HG03432 (cell line): ENCODE data around the gene S100A2.

Experiments
- ATAC-seq: cut with Tn5 transposase; IDR thresholded peaks from one replicate; pipeline ENCODE4 v1.9.1; 2021; ENCODE audit warnings: mild to moderate bottlenecking, moderate library complexity; ENCODE audit not compliant: unreplicated experiment

Gene S100A2

DNA sequence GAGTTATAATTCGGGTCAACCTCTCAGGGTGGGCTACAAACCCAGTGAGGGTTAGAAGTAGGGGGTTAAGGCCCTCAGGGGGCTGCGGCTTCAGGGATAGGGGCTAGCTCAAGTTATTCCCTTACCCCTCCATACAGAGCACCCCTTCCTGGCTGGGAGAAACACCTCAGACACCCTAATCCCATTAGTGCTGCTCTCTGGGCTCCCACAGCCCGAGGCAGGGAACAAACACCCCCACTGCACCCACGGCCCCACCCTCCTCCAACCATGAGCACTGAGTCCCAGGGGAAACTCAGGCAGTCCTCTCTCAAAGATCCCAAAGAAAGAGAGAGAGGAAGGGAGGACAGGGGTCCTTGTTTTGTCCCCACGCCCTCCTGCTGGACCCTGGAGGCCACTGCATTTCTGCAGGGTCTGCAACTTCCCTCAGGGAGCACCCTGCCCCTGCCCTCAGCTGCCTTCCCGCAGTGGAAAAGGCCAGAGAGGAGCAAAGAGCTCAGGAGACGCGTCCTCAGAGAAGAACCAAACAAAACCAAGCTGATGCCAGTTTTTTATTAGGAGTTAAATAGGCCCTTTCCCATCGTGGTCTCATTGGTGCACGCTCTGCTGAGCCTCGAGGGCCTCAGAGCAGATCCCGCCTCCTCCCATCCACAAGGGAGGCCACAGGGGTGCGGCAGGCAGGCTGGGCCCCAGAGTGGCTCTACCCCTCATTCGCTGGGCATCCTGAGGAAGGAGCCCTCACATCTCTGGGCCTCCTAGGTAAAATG is 18.7 kb downstream of the S100A2 start:
- no peak for ATAC-seq

DNA sequence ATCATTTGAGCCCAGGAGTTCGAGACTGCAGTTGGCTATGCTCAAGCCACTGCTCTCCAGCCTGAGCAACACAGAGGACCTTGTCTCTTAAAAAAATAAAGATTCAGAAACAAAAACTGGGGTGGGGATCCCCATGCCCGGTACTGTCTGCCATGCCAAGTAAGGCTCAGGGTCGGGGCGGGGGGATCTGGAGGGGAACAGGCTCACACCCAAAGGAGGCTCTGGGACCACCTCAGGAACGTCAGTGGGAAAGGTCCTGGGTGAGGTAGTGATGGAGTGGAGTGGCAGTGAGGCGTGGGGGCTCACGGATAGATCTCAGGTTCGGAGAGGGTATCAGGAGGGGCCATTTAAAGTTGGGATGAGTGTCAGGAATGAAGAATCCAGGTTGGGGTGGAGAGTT is 19.3 kb downstream of the S100A2 start:
- no peak for ATAC-seq

DNA sequence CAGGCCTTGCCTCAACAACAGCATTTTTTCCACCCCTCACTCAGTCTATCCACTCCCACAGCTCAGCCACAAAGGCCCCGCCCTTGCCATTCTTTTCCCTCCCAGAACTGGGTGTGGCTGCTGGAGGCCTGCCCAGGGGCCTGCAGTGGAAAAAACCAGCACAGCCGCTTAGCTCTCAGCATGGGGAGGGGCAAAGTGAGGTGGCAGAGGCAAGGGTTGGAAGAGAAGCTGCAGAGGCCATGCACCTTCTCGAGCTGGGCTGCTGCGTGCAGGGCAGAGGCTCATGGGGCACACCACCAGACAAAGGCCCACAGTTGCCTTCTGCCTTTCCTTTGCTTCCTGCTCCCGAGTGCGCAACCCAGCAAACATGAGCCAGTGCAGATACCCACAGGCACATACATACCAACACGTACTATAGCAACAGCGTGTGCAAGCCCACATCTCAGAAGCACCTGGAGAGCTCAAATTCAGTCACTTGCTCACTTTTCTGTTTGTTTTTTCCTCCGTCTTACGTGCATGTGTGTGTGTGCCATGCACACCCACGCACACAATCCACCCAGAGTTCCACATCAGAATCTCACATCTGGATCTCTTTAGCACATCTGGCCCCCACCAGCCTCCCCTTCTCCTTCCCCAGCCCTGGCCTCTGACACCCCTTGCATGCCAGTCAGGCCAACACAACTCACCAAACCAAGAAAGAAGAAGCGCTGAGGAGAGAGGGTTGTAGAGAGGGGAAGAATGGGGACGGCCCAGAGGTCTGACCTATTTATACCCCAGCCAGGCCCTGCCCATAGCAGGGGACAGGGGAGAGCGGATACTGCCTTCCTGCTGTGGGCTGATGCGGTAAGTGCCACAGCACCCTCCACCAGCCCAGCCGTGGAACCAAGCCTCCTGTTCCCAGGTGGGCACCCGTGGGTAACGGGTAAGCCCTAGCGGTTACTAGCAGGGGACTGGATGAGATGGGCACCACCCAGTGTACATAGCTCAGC is 20.3 kb downstream of the S100A2 start, which contains the start of gene S100A4:
Gene S100A4, minus strand, starts transcription at position 740 of the 989 bp plus-strand sequence. CDS start 1,012 bp downstream, outside the sequence.
- ATAC-seq: peak; percentile 82

DNA sequence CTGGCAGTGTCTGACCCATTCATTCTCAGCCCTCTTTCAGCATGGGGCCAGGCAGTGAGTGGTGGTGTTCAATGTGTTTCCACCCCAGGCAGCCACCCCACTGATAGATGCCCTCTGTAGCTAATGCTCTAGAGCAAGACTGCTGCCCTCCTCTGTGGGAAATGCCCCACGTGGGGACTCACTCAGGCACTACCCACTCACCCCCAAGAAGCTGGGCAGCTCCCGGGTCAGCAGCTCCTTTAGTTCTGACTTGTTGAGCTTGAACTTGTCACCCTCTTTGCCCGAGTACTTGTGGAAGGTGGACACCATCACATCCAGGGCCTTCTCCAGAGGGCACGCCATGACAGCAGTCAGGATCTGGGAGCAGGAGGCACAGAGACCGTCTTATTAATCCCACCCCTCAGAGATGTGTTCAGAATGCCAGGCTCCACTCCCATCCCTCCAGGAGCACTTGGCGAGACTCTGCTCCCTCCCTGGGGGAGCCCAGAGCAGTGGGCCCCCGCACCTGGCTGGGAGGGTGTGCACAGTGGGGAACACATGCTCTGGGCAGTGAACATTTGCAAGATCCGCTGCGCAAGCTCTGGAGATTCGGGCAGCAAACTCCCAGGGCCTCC is 21.1 kb downstream of the S100A2 start:
- no peak for ATAC-seq

DNA sequence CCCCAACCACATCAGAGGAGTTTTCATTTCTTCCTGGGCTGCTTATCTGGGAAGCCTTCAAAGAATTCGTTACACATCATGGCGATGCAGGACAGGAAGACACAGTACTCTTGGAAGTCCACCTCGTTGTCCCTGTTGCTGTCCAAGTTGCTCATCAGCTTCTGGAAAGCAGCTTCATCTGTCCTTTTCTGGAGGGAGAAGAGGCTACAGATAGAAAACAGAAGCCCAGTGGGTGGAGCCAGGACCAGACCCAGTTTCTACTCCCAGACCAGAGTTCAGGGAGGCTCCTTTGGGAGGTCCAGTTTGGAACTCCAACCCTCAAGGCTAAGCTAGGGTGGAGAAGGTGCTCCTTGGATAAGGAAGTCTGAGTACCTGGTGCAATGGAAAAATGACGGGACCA is 21.9 kb downstream of the S100A2 start:
- ATAC-seq: no peak

DNA sequence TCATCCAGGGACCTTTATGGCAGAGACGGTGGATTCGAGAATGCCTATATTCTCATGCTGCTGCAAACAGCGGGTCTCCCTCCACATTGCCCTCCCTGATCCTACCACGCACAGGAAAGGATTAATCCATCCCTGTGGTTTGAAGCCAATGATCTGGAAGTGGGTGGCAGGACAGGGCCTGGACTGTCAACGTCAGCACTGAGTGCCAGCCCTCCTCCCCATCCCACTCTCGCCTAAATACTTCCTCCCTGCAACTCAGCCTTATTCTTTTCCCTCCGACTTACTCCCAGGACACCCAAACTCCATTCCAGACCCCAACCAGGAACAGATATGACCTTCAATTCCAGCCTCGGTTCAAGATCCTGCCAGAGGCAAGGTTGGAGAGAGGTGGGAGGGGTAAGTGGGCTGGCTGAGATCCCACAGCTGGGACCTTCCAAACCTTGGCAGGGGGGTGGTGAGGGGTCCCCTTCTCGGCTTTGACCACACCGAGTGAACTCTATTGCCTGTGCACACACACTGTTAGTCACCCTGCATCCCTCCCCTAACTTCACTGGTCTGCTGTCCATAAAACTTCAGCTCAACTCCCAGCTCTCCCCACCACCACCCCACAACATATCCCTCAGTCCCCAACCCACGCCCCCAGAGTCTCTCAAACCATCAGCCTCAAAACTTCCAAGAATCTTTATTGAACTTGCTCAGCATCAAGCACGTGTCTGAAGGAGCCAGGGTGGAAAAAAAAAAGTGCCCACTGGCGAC is 22.5 kb downstream of the S100A2 start:
- ATAC-seq: no peak

DNA sequence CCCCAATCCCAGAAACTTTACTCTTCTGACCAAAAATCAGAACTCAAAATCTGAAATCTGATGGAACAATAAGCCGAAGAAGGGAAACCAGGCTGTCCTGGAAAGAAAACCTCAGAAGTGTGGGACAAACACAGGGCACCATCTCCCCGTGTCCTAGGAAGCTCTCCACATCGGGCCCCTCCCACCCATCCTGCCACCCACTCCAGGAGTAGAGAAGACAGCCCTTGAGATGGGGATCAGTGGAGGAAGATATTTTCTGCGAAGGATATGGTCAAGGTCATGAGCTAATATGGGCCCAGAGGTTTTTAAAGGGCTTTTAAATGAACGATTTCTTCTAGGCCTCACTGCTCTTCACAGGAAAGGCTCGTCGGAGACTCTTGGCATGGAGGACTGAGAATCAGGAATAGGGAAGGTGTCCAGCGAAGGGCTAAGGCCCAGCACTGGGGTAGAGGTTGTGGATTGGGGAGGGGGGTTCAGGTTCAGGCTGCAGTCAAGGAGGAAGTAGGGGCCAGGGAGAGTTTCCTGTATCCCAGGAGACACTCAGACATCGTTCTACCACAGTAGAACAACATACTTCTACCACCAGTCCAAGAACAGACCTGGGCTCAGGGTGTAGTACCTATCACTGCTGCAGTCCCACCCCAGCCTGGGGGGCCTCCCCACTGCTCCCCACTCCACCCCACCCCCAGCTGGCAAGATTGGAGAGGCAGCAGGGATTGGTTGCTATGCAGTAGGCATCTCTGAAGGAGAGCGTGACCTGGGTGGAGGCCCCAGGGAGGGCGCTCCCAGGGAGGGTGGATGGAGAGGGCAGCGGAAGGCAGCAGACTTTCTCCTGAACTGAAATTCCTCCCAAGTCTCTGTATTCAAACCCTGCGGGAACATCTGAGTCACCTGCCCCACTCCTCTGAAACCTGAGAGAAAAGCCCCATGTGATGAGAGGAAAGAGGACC is 23.7 kb downstream of the S100A2 start:
- ATAC-seq: no peak

DNA sequence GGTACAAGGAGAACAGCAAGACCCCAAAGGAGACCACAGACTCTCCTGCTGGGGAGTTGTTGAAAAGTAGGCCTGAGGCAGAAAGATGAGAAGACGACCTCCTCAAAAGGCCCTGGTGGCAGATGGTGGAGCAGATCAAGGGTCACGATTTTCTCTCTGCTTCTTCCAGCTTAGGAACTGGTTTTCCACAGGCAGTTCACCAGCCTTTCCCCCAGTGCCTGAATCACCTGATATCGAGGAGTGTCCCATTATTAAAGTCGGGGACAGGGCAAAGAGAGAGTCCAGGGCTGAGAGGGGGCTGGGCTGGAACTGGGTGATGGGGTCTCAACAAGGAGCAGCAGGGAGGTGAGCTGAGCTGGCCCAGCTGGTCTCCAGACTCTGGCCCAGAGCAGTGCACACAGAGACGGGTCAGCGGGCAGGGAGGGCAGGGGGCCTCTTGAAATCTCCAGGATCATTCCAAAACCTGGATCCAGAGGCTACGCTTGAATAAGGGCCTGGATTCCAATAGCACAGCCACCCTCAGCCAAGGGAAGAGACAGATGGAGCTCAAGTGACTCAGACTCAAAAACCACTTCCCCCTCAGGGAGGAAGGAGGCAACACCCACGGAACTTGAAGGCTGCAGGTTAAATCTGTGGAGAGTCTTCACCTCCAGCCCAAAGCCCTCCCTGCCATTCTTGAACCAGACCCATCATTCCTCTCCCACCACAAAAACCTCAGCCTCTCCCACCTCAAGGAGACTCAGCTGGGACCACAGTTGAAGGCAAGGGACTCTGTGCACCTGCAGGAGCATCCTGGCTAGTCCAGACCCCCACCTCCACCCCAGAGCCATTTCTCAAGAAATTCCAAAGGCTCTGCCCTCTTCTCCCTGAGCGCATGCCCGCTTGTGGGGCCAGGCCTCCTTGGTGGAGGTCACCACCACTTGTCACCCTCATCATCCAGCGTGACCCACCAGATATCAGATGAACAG is 25.0 kb downstream of the S100A2 start, which contains the start of gene S100A5:
Gene S100A5, minus strand, starts transcription at position 541 of the 968 bp plus-strand sequence. CDS start 743 bp downstream, outside the sequence.
- no peak for ATAC-seq

DNA sequence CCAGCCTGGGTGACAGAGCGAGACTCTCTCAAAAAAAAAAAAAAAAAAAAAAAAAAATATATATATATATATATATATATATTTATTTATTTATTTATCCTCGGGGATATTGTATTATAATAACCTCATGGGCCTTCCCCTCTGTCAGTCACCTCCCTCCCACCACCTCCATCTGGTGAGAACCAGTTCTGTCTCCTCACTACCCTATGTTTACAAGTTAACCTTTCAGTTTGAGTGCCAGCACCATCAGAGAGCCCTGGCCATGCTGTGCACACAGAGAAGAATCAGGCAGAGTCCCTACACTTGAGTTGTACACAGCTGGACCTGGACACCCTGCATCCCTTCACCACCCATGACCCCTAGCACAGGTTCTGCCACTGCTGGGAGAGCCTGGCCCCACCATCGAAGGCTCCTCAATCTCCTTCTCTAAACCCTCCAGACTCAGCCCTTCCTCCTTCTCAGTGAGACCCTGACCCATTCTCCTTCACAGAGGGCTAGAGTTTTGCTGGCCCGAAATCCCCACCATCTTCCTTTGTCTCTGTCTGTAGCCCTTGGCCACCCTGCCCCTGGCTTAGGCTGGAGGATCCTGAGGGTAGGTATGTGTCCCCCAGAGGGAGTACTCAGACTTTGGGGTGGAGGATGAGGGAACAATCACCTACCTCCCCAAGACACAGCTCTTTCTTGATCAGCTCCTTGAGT is 26.1 kb downstream of the S100A2 start:
- no peak for ATAC-seq

DNA sequence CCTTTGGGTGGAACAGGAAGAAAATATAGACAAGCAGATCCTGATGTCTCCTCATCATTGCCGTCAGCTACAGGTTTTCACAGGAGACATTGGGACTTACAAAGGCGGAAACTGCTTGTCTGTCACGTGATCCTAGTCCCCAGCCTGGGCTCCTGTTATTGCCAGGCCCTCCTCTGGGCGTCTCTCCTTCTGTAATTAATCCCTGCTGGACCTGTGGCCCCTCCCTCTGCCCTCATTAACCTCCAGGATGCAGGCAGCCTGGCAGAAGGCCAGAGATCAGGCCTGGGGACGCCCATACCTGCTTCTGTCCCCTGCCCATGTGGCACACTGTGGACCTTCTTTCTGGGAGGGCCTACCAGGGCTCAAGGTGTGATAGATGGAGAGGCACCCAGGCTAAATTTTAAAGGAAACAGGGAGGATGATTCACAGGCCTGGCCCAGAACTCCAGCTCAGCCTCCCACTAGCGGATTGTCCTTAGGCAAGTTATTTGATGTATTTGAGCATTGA is 27.3 kb downstream of the S100A2 start:
- no peak for ATAC-seq

DNA sequence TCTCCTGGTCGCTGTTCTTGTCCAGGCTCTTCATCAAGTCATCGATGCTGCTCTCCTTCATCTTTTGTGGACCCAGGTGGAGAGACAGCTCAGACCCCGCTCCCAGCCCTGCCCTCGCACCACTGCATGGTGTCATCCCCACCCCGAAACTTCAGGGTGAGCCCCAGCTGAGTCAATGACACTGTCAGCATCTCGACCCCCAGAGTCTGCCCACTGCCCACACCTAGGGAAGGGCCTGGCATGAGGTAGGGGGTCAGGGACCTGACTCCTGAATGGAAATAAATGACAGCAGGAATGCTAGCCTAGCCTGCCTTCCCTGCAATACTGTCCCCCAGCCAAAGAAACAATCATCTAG is 28.3 kb downstream of the S100A2 start:
- no peak for ATAC-seq

DNA sequence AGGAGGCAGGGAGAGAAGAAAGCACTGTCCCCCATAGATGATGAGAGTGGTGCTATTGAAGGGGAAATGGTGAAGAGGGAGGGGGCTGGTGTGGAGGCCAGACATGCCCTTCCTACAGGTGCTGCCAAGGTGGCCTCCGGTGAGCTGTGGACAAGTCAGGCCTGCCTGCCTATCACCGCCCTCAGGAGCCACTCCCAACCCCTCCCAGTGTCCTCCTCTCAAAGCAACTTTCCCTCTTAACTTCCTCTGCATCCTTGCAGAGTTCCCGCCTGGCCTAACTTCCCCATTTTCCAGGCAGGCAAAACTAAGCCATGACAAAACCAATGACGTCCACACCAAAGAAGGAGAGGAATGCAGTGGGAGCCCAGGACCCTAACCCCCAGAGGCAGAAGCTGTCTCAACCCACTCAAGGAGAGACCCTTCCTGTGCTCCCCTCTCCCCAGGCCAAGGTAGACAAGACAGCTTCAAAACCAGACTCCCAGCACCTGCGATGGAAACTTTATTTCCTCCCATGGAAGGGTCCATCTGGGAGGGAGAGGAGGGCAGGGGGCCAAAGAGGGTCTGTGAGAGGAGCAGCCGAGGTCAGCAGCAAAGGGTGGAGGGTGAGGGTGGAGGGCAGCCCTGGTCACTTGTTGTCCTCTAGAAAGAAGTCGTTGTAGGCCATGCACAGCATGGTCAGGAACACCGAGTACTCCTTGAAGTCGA is 28.8 kb downstream of the S100A2 start:
- no peak for ATAC-seq

DNA sequence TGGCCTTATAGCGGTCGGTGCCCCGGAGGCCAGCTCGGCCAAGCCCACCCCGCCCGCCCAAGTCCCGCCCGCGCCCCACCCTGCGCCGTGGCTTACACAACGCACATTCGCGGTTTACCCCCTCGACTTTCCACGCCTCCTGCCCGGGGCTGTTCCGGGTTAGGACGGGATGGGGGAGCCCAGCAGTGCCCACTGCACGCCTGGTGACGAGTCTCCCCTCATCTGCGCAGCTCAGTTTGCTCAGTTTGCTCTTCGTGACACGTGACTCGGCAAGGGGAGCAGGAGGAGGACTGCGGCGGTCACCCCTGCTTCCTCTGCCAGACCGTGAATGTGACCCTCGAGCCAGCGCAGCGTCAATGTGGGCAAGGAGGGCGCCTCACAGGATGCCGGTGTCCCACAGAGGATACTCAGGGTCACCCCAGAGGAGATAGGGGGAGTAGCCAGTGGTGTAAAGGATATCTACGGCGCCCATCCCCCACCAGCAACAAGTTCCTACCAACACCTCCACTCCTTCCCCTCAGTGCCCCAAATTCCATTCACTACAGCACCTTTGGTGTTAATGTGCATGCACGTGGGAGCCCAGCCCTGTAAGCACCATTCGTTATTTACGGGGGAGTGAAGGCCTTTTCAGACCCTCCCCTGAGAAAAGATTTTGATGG is 29.5 kb downstream of the S100A2 start:
- peak; percentile 50 for ATAC-seq

DNA sequence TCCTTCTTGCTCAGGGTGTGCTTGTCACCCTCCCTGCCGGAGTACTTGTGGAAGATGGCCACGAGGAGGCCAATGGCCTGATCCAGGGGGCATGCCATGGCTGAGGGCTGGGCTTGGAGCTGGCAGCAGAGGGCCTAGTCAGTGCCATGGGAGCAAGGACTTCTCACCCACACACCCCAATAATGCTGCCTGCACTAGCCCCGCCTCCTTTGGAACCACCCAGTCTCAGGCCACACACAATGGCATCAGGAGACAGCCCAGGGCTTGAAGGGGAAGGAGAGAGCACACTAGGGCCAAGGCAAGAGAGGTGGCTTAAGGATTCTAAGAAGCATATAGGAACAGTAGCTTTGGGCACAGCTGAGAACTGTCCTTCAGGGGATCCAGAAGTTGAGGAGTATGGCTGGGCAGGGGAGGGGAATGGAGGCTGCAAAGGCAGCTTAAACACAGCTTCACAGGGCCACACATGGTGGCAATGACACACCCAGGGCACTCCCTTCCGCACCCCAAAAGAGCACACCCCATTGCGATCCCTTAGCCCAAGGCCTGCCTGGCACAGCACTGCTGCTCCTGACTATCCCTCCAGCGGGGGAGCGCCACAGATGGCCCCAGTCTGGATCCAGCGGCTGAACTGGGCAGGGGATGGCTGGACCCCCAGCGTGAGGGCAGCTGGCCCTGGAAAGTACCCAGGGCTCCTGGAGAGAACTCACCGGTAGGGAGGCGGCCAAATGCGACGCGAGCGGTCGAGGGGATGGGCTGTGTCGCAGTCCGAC is 30.2 kb downstream of the S100A2 start, which contains the start of gene S100A6:
Gene S100A6, minus strand, starts transcription at position 750 of the 770 bp plus-strand sequence. Its CDS starts 652 bp downstream, at position 98.
- ATAC-seq: peak; percentile 26

DNA sequence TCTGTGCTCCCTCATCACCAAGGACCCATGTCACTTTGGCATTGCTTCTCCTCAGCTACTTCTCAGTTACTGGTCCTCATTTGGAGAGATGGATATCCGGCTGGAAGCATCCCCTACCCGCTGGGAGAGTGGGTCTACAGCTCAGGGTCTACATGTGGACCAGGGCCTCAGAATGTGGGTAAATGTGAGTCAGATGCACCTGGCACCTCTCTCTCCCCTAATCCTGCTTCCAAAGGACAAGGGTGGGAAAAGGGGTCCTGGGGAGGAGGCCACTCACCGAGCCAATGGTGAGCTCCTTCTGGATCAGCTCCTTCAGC is 30.8 kb downstream of the S100A2 start:
- no peak for ATAC-seq
